Activated naive CD4-positive, alpha-beta T cell treated with anti-CD3 and anti-CD28 coated beads for 36 hours (primary cell): ENCODE measurements around the gene GPR42. TPM values are rescaled to one million over a fixed set of nuclear protein-coding genes. Genes with fewer than 3 reads are reported as not detected.
"Not testable (repeated sequence)": the region's sequence is repeated elsewhere in the genome, so short reads cannot be mapped to it uniquely, and the experiment has no call there.

ENCODE experiments used
- CTCF ChIA-PET: fragments of 350-600 bp; sonication (Branson Sonifier 250); formaldehyde crosslinking; loops from one replicate; lab custom pipeline; 2021; ENCODE audit warnings: antibody characterized with exemption; lab: Charles Lee
- DNase-seq: peaks from one replicate; pipeline ENCODE4 v3.0.0-alpha.2; 2020
- H3K27ac Mint-ChIP-seq: one replicate; pipeline ENCODE4 v1.8.0; 2021; ENCODE audit warnings: mild to moderate bottlenecking, mixed read lengths
- H3K27me3 Mint-ChIP-seq: one replicate; pipeline ENCODE4 v1.8.0; 2021; ENCODE audit warnings: low read depth, mixed read lengths
- H3K36me3 Mint-ChIP-seq: one replicate; pipeline ENCODE4 v1.8.0; 2021; ENCODE audit warnings: low read depth, mixed read lengths
- H3K4me1 Mint-ChIP-seq: one replicate; pipeline ENCODE4 v1.8.0; 2021; ENCODE audit warnings: low read depth, mixed read lengths
- H3K4me3 Mint-ChIP-seq: one replicate; pipeline ENCODE4 v1.8.0; 2021; ENCODE audit warnings: mild to moderate bottlenecking, moderate library complexity, mixed read lengths
- H3K9me3 Mint-ChIP-seq: one replicate; pipeline ENCODE4 v1.8.0; 2021; ENCODE audit warnings: mixed read lengths
- intact Hi-C: fragments of 100-400 bp; cut with micrococcal nuclease; formaldehyde crosslinking; loops from one replicate; pipeline ENCODE4 v1.15.1; 2023
- total RNA-seq, 2 experiments: library from RNA; stranded (reverse); gene quantifications; one replicate each; pipeline ENCODE4 v1.2.3, GENCODE V29; 2021

The GPR42 gene
- total RNA-seq, 2 experiments from 2014 or later, result 0.17 to 0.30 TPM

DNA sequence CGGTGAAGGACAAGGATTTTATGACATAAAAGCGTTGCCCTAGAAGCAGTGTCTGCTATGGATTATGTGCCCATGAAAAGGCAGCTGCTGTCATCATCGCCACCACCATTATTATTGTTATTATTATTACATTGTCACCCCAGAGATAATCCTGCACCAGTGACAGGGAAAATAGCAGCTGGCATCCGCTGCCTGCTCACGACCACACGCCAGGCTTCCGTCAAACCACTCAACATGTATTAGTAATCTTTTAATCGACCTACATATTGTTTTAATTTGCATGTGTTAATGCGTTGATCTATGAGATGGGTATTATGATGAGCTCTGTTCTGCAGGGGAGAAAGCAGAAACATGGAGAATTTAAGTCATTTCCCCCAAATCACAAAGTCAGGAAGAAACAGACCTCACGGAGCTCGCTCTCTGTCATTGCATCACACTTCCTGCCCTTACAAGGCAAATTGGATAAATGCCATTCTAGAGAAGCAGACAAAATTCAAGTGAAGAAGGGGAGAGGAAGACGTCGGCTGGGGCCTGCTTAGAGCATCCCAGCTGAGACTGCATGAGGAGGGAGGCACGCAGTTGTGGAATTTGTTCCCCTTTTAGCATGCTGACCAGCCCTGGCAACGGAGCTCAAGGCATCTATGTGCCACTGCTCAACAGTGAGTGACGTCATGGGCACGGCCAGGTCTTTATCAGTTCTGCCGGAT is 12.8 kb upstream of the GPR42 start, which contains the start of gene FFAR3:
Gene FFAR3, plus strand, starts transcription at position 594 of the 707 bp plus-strand sequence. CDS start 431 bp downstream, outside the sequence.
- peak; percentile 43 for DNase-seq
- peaks cover 13% of the 10 kb centered on the region for H3K4me1 Mint-ChIP-seq

DNA sequence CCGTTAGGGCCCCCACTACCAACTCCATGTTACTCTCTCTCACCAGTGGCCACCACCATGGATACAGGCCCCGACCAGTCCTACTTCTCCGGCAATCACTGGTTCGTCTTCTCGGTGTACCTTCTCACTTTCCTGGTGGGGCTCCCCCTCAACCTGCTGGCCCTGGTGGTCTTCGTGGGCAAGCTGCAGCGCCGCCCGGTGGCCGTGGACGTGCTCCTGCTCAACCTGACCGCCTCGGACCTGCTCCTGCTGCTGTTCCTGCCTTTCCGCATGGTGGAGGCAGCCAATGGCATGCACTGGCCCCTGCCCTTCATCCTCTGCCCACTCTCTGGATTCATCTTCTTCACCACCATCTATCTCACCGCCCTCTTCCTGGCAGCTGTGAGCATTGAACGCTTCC is 12.0 kb upstream of the GPR42 start:
- H3K27ac Mint-ChIP-seq, H3K9me3 Mint-ChIP-seq, H3K27me3 Mint-ChIP-seq, H3K36me3 Mint-ChIP-seq, CTCF ChIA-PET, intact Hi-C loops: not testable (repeated sequence)
- Mint-ChIP-seq H3K4me1 (peaks cover 12% of the 10 kb centered on the region), H3K4me3 (peak overlapping the region; percentile 44)
- DNase-seq, result peak; percentile 33

More for the DNA sequence above, 12.8 kb upstream of the GPR42 start, which contains the start of gene FFAR3:
- H3K9me3 Mint-ChIP-seq, result no peaks in the 10 kb centered on the region
- H3K27ac Mint-ChIP-seq, result peak within 1 kb of the TSS; percentile 78
- no peaks in the 10 kb centered on the region for H3K27me3 Mint-ChIP-seq
- peak within 1 kb of the TSS; percentile 67 for H3K4me3 Mint-ChIP-seq
- CTCF ChIA-PET, result interaction anchor here (0.6 to 1.2 kb wide), 5 partner anchors 10 to 112 kb away, joined by 3 to 5 read pairs (median 3); partner anchors contain the start of gene FFAR1
- no peaks in the 10 kb centered on the region for H3K36me3 Mint-ChIP-seq
- intact Hi-C loops, result no loop called here

DNA sequence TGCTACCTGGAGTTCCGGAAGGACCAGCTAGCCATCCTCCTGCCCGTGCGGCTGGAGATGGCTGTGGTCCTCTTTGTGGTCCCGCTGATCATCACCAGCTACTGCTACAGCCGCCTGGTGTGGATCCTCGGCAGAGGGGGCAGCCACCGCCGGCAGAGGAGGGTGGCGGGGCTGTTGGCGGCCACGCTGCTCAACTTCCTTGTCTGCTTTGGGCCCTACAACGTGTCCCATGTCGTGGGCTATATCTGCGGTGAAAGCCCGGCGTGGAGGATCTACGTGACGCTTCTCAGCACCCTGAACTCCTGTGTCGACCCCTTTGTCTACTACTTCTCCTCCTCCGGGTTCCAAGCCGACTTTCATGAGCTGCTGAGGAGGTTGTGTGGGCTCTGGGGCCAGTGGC is 11.5 kb upstream of the GPR42 start:
- H3K9me3 Mint-ChIP-seq, H3K4me3 Mint-ChIP-seq, DNase-seq, intact Hi-C loops, CTCF ChIA-PET, H3K27me3 Mint-ChIP-seq, H3K27ac Mint-ChIP-seq, H3K36me3 Mint-ChIP-seq: not testable (repeated sequence)
- peaks cover 12% of the 10 kb centered on the region for H3K4me1 Mint-ChIP-seq

DNA sequence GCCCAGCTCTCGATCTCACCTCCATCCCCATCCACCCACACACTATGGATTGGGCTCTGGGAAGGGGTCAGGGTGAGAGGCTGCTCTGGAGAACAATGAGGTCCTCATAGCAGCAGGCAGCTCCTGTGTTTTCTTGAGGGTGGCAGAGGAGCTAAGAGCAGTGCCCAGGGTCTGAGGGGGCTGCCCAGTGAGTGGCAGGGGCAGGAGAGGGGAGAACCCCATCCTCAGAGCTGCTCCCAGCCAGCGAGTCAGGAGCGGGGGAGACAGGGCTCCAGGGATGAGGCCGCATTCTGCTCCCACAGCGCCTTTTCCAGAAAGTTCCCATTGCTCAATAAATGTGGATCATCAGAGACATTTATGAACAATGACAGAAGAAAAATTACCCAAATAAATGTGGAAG is 10.8 kb upstream of the GPR42 start:
- intact Hi-C loops, H3K27ac Mint-ChIP-seq, H3K36me3 Mint-ChIP-seq, H3K4me3 Mint-ChIP-seq, CTCF ChIA-PET, H3K9me3 Mint-ChIP-seq, DNase-seq, H3K27me3 Mint-ChIP-seq: not testable (repeated sequence)
- peaks cover 12% of the 10 kb centered on the region for H3K4me1 Mint-ChIP-seq

DNA sequence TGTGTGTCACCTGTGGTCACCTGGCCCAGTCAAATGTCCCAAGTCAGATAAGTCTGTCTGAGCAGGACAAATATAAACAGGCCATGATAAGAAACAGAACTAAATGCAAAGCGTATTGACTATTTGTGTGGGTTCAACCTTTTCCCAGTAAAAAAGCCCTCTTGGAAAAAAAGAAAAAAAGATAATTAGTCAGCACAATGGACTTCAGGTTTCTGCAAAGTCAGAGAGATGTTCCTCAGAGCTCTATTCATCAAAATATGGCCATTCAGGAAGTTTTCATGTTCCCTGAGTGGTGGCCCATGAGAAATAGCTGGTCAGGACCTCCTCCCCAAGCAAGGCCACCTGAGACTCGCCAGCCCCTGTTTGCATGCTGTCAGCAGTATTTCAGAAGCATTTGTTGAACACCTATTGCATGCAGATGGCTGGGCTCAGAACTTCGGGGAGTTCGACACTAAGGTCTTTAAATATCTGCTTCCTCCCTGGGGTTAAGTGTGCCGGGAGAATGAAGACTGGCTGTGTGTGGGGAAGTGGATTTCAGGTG is 9.9 kb upstream of the GPR42 start:
- CTCF ChIA-PET, result interaction anchor here (0.7 to 1.4 kb wide), 2 partner anchors 8 to 134 kb away, joined by 3 to 4 read pairs; no protein-coding TSS in a partner anchor
- intact Hi-C loops, result no loop called here
- Mint-ChIP-seq H3K27ac (no peak overlapping the region), H3K9me3 (no peaks in the 10 kb centered on the region), H3K36me3 (no peaks in the 10 kb centered on the region), H3K4me3 (no peak overlapping the region), H3K27me3 (no peaks in the 10 kb centered on the region), H3K4me1 (peaks cover 12% of the 10 kb centered on the region)
- no peak for DNase-seq

DNA sequence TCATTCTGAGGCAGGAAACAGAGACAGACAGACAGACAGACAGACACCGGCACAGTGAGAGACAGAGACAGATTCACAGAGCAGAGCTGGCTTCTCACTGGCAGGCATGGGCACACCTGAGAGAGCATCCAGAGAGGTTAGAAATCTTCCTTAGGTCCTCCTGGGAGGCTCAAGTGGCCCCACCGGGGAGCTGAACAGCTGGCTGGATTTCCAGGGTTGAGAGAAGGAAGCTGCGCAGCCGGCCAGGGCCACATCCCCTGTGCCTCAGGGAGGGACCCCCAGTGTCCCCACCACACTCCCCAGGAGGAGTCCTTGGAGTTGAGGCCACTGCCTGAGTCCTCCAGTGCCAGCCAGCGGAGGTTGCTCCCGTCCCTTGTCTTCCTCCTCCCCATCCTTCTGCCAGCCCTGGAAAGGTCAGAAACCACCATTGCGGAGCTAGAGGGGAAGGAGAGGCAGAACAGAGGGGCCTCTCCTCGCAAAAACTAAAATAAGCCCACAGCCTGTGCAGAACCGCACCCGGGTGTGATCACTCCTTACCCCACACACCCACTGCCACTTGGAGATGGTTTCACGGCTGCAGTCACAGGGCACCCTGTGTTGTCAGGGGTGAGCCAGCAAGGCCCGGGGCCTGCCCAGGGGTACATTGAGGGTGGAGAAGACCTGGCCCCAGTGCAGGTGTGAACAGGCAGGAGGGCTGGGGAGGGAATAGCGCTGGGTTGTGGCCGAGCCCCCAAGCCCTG is 8.4 kb upstream of the GPR42 start:
- no peak overlapping the region for H3K4me3 Mint-ChIP-seq
- peaks cover 2% of the 10 kb centered on the region for H3K27me3 Mint-ChIP-seq
- DNase-seq, result no peak
- no peak overlapping the region for H3K27ac Mint-ChIP-seq
- no peaks in the 10 kb centered on the region for H3K9me3 Mint-ChIP-seq
- H3K36me3 Mint-ChIP-seq, result no peaks in the 10 kb centered on the region
- H3K4me1 Mint-ChIP-seq, result peaks cover 10% of the 10 kb centered on the region
- CTCF ChIA-PET, result interaction anchor here (0.6 to 1.4 kb wide), 2 partner anchors 9 to 13 kb away, joined by 3 to 4 read pairs; no protein-coding TSS in a partner anchor
- intact Hi-C loops, result no loop called here

DNA sequence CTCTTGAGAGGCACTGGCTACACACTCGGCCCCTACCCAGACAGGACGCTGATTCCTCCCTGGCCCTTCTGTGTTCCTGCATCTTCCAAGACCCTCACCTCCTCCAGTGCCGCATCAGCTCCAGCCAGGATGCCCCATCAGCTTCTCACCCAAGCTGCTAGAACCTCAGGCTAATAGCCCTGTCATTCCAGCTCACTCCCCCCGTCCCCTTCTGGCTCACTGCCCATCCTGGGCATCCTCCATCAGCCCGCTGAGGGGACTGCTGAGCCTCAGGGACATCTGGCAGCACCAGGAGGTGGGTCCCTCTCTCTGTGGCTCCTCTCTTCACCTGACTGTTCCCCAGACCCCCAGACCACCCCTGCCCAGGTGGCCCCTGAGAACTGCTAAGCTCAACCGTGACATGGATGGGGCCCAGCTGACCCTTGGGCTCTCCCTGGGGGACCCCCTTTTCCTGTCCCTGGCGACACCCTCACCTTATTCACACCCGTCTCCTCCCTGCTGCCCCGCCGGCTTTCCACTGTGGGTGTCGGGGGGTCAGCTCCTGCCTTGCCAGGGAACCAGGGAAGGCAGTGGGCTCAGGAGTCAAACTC is 7.8 kb upstream of the GPR42 start:
- intact Hi-C loops, result no loop called here
- Mint-ChIP-seq H3K9me3 (no peaks in the 10 kb centered on the region), H3K27me3 (peaks cover 3% of the 10 kb centered on the region), H3K4me3 (no peak overlapping the region), H3K4me1 (peaks cover 4% of the 10 kb centered on the region), H3K36me3 (no peaks in the 10 kb centered on the region), H3K27ac (no peak overlapping the region)
- CTCF ChIA-PET, result interaction anchor here (0.6 kb wide), 1 partner anchor 13 kb away, joined by 3 read pairs; no protein-coding TSS in a partner anchor
- no peak for DNase-seq

DNA sequence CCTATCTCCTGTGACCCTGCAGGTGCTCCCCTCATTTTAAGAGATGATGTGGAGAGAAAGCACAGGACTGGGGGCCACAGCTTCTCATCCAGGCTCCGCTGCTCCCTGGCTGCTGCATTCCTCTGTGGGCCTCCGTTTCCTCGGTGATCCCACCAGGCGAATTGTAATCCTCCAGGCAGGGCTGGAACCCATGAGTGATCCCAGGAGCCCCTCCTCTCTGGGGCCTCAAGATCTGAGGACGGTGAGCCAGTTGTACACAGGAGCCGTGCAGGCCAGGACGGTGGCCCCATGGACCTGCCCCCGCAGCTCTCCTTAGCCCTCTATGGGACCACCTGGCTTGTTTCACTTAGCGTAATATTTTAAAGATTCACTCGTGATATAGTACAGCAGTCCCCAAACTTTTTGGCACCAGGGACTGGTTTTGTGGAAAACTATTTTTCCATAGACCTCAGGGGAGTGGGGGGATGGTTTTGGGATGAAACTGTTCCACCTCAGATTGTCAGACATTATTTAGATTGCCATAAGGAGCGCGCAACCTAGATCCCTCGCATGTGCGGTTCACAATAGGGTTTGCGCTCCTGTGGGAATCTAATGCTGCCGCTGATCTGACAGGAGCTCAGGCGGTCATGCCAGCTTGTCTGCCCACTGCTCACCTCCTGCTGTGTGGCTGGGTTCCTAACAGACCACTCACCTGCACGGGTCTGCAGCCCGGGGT is 7.0 kb upstream of the GPR42 start:
- no peak for DNase-seq
- Mint-ChIP-seq H3K4me1 (no peaks in the 10 kb centered on the region), H3K27me3 (peaks cover 3% of the 10 kb centered on the region), H3K27ac (no peak overlapping the region), H3K9me3 (no peaks in the 10 kb centered on the region), H3K4me3 (no peak overlapping the region), H3K36me3 (no peaks in the 10 kb centered on the region)
- intact Hi-C loops, result no loop called here
- CTCF ChIA-PET, result no interaction called here

DNA sequence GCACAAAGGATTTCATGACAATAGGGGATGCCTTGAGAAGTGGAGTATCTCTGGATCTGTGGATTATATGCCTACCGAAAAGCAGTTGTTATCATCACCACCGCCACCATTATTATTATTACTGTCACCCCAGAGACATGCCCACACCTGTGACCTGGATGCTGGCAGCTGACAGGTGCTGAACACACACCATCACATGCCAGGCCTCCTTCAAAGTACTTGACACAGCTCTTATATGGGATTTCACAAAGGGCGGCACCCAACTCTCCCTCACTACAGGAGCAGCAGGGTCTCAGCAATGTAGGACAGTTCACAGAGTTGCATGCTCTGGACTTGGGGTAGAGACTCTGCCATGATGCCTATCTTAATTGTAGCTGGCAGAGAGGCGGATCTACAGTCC is 5.6 kb upstream of the GPR42 start:
- DNase-seq, result no peak
- H3K9me3 Mint-ChIP-seq, result peaks cover 5% of the 10 kb centered on the region
- H3K4me3 Mint-ChIP-seq, result no peak overlapping the region
- H3K4me1 Mint-ChIP-seq, result no peaks in the 10 kb centered on the region
- H3K27me3 Mint-ChIP-seq, result peaks cover 3% of the 10 kb centered on the region
- intact Hi-C loops, result no loop called here
- CTCF ChIA-PET, result no interaction called here
- H3K36me3 Mint-ChIP-seq, result no peaks in the 10 kb centered on the region
- H3K27ac Mint-ChIP-seq, result no peak overlapping the region

DNA sequence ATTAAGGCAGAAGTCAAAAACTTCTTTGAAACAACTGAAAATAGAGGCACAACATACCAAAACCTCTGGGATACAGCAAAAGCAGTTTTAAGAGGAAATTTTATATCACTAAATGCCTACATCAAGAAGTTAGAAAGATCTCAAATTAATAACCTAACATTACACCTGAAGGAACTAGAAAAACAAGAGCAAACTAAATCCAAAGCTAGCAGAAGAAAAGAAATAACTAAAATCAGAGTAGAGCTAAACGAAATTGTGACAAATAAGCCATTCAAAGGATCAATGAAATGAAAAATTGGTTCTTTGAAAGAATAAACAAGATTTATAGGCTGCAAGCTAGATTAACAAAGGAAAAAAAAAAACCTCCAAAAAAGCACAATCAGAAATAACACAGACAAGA is 2.5 kb upstream of the GPR42 start:
- no peaks in the 10 kb centered on the region for H3K4me1 Mint-ChIP-seq
- peaks cover 5% of the 10 kb centered on the region for H3K27me3 Mint-ChIP-seq
- intact Hi-C loops, result no loop called here
- no peak for DNase-seq
- H3K36me3 Mint-ChIP-seq, result no peaks in the 10 kb centered on the region
- H3K4me3 Mint-ChIP-seq, result no peak overlapping the region
- H3K9me3 Mint-ChIP-seq, result peaks cover 5% of the 10 kb centered on the region
- CTCF ChIA-PET, result no interaction called here
- H3K27ac Mint-ChIP-seq, result no peak overlapping the region

DNA sequence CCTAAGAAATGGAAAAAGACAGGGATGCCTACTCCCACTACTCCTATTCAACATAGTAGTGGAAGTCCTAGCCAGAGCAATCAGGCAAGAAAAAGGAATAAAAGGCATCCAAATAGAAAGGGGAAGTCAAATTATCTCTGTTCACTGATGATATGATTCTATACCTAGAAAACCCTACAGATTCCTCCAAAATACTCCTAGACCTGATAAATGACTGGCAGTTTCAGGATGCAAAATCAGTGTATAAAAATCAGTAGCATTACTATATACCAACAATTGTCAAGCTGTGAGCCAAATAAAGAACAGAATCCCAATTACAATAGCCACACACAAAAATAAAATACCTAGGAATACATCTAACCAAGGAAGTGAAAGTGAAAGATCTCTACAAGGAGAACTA is 1.3 kb upstream of the GPR42 start:
- Mint-ChIP-seq H3K4me1 (no peaks in the 10 kb centered on the region), H3K27me3 (peaks cover 5% of the 10 kb centered on the region), H3K36me3 (no peaks in the 10 kb centered on the region), H3K4me3 (no peak overlapping the region), H3K27ac (no peak overlapping the region), H3K9me3 (peaks cover 5% of the 10 kb centered on the region)
- CTCF ChIA-PET, result no interaction called here
- intact Hi-C loops, result no loop called here
- no peak for DNase-seq

DNA sequence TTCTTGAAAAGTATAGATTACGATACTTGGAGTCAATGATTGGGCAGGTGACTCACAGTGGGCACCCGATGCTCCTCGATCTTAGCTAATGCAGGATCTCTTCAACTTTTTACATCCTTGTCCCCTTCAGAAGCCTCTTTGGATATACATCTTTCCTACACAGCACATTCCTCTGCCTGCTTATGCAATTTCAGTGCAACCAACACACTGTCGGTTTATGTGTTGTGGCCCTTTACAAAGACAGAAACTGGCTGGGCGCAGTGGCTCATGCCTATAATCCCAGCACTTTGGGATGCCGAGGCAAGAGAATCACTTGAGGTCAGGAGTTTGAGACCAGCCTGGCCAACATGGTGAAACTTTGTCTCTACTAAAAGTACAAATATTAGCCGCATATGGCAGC is 2.6 kb downstream of the GPR42 start:
- DNase-seq, result no peak
- peaks cover 7% of the 10 kb centered on the region for H3K4me1 Mint-ChIP-seq
- peaks cover 5% of the 10 kb centered on the region for H3K9me3 Mint-ChIP-seq
- CTCF ChIA-PET, result no interaction called here
- intact Hi-C loops, result no loop called here
- H3K36me3 Mint-ChIP-seq, result no peaks in the 10 kb centered on the region
- no peak overlapping the region for H3K4me3 Mint-ChIP-seq
- H3K27ac Mint-ChIP-seq, result no peak overlapping the region
- peaks cover 10% of the 10 kb centered on the region for H3K27me3 Mint-ChIP-seq
